OCI-LY1 (cell line): ENCODE results near the gene B4GALT5.

Experiments
- CTCF ChIP-seq: fragments of 200-600 bp; sonication (generic), shearing (Covaris generic); IDR thresholded peaks from 2 replicates; pipeline ENCODE4 v1.5.1; 2017; ENCODE audit warnings: mild to moderate bottlenecking, antibody characterized with exemption, low read length, moderate library complexity, mixed read lengths
- EZH2 ChIP-seq: fragments of 200-600 bp; sonication (generic), shearing (Covaris generic); IDR thresholded peaks from 2 replicates; pipeline ENCODE4 v1.8.0; 2017; ENCODE audit warnings: borderline replicate concordance, mixed run types, mild to moderate bottlenecking, antibody characterized with exemption, low read length, moderate library complexity, mixed read lengths

- TF ChIP-seq CTCF (no peak), EZH2 (no peak)
Observed at GRCh38 chr20:49618289-49618688, 95.4 kb downstream of the B4GALT5 start.
